ENCODE data around the gene CERS5. TPM values are rescaled to one million over a fixed set of nuclear protein-coding genes. Genes with fewer than 3 reads are reported as not detected.

Gene CERS5
- polyA plus RNA-seq, 1 of the 3 experiments (the other 2 are of a cell fraction) = 56.9 TPM

DNA sequence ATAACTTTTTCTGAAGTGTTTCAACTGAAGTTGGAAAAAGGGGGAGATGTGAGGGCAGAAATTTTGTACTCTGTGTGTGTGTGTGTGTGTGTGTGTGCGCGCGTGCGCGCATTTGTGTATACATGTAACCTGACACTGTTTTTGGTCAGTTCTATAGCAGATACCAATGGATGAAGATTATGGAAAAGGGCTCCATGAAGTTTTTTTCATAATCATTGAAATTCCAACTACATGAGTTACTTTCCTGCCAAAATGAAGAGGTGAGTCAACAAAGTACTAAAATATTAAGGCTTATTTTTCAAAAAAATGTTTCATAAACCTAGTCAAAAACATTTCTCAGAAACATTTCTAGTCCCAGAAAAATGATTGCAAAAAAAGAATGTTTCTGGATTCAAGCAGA lies 25.7 kb upstream of the CERS5 start:
- H3K9me2 ChIP-seq = no peaks in the 10 kb centered on the region
- H2AFZ ChIP-seq (ENCODE audit: low read depth) = no peak overlapping the region
- H3K9ac ChIP-seq = peak overlapping the region; percentile 28; the same call in 1 of the 2 replicates
- no peaks in the 10 kb centered on the region for H4K20me1 ChIP-seq (ENCODE audit: insufficient read depth)
- H3K4me3 ChIP-seq (ENCODE audit: low read depth in 2 of 2, low read length in 1 of 2) = no peak overlapping the region
- H3K4me2 ChIP-seq = peak overlapping the region; percentile 16; the same call in 1 of the 2 replicates
- H3K36me3 ChIP-seq (replicated peaks in 1 of 2; ENCODE audit: control insufficient read depth in 1 of 2, insufficient read depth in 2 of 2, low read length in 1 of 2) = peaks cover 36 to 63% of the 10 kb centered on the region in 2 experiments
- peak overlapping the region; percentile 44 to 83; a peak in 3 of 4 replicates for H3K27ac ChIP-seq (ENCODE audit: low read depth in 2 of 2, low read length in 1 of 2)
- no peaks in the 10 kb centered on the region for H3K27me3 ChIP-seq (ENCODE audit: insufficient read depth)
- DNase-seq = no peak
- H3K4me1 ChIP-seq (ENCODE audit: control insufficient read depth in 1 of 2, insufficient read depth in 2 of 2, low read depth in 1 of 2, low read length in 1 of 2) = peaks cover 0 to 49% of the 10 kb centered on the region in 2 experiments; a peak in 2 of 4 replicates
- H3F3A ChIP-seq (replicated peaks; ENCODE audit: insufficient read depth) = peaks cover 65% of the 10 kb centered on the region
- peaks cover 59% of the 10 kb centered on the region for H3K79me2 ChIP-seq (ENCODE audit: insufficient read depth)
- ChIA-PET POLR2A (no interaction called here), CTCF (no interaction called here)
- H3K9me3 ChIP-seq = no peaks in the 10 kb centered on the region
- 67% methylated on average over 5 of the region's 5 CpGs for WGBS (ENCODE audit: low lambda C conversion rate)
- TF ChIP-seq EP300 (IDR thresholded peaks at IDR 0.05; ENCODE audit: borderline replicate concordance in 1 of 2, low read depth in 1 of 2, low read length in 1 of 2) = peak in 1 of 2 experiments; percentile 61; a peak in 1 of 4 replicates
- TF ChIP-seq RCOR1 (IDR thresholded peaks at IDR 0.05; ENCODE audit: low read length) = no peak
- TF ChIP-seq JUND (IDR thresholded peaks at IDR 0.05) = peak; percentile 66
- no peak for TF ChIP-seq EZH2phosphoT487 (IDR thresholded peaks at IDR 0.05; ENCODE audit: borderline replicate concordance, low read depth)
- no peak for TF ChIP-seq TAF1 (IDR thresholded peaks at IDR 0.05; ENCODE audit: borderline replicate concordance, low read depth, low read length)
- TF ChIP-seq TCF12 (IDR thresholded peaks at IDR 0.05) = peak; percentile 57; the same call in 1 of the 2 replicates
- no peak for TF ChIP-seq NFIC (IDR thresholded peaks at IDR 0.05; ENCODE audit: borderline replicate concordance)
- TF ChIP-seq, protein P1, sequence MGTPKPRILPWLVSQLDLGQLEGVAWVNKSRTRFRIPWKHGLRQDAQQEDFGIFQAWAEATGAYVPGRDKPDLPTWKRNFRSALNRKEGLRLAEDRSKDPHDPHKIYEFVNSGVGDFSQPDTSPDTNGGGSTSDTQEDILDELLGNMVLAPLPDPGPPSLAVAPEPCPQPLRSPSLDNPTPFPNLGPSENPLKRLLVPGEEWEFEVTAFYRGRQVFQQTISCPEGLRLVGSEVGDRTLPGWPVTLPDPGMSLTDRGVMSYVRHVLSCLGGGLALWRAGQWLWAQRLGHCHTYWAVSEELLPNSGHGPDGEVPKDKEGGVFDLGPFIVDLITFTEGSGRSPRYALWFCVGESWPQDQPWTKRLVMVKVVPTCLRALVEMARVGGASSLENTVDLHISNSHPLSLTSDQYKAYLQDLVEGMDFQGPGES (IDR thresholded peaks at IDR 0.05; ENCODE audit: low read depth, low read length) = no peak
- TF ChIP-seq SIN3A (IDR thresholded peaks at IDR 0.05; ENCODE audit: borderline replicate concordance, low read depth, low read length) = no peak
- TF ChIP-seq, protein P2, sequence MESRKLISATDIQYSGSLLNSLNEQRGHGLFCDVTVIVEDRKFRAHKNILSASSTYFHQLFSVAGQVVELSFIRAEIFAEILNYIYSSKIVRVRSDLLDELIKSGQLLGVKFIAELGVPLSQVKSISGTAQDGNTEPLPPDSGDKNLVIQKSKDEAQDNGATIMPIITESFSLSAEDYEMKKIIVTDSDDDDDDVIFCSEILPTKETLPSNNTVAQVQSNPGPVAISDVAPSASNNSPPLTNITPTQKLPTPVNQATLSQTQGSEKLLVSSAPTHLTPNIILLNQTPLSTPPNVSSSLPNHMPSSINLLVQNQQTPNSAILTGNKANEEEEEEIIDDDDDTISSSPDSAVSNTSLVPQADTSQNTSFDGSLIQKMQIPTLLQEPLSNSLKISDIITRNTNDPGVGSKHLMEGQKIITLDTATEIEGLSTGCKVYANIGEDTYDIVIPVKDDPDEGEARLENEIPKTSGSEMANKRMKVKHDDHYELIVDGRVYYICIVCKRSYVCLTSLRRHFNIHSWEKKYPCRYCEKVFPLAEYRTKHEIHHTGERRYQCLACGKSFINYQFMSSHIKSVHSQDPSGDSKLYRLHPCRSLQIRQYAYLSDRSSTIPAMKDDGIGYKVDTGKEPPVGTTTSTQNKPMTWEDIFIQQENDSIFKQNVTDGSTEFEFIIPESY (IDR thresholded peaks at IDR 0.05; ENCODE audit: borderline replicate concordance, low read depth) = peak; percentile 52; the same call in 1 of the 2 replicates
- no peak for TF ChIP-seq CHD2 (IDR thresholded peaks at IDR 0.05; ENCODE audit: low read length, partially characterized antibody)
- no peak for TF ChIP-seq GATA2 (CRISPR knock-in tag; IDR thresholded peaks at IDR 0.05)
- no peak for TF ChIP-seq RFX5 (IDR thresholded peaks at IDR 0.05; ENCODE audit: low read length)
- TF ChIP-seq, protein P3, sequence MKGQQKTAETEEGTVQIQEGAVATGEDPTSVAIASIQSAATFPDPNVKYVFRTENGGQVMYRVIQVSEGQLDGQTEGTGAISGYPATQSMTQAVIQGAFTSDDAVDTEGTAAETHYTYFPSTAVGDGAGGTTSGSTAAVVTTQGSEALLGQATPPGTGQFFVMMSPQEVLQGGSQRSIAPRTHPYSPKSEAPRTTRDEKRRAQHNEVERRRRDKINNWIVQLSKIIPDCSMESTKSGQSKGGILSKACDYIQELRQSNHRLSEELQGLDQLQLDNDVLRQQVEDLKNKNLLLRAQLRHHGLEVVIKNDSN (IDR thresholded peaks at IDR 0.05; ENCODE audit: borderline replicate concordance, low read depth) = no peak
- no peak for TF ChIP-seq YY1 (IDR thresholded peaks at IDR 0.05; ENCODE audit: low read depth)
- no peak for TF ChIP-seq GABPA (IDR thresholded peaks at IDR 0.05; ENCODE audit: low read depth)
- peak; percentile 50; the same call in 1 of the 2 replicates for TF ChIP-seq TEAD4 (IDR thresholded peaks at IDR 0.05; ENCODE audit: borderline replicate concordance, insufficient read depth)
- TF ChIP-seq, protein P4, sequence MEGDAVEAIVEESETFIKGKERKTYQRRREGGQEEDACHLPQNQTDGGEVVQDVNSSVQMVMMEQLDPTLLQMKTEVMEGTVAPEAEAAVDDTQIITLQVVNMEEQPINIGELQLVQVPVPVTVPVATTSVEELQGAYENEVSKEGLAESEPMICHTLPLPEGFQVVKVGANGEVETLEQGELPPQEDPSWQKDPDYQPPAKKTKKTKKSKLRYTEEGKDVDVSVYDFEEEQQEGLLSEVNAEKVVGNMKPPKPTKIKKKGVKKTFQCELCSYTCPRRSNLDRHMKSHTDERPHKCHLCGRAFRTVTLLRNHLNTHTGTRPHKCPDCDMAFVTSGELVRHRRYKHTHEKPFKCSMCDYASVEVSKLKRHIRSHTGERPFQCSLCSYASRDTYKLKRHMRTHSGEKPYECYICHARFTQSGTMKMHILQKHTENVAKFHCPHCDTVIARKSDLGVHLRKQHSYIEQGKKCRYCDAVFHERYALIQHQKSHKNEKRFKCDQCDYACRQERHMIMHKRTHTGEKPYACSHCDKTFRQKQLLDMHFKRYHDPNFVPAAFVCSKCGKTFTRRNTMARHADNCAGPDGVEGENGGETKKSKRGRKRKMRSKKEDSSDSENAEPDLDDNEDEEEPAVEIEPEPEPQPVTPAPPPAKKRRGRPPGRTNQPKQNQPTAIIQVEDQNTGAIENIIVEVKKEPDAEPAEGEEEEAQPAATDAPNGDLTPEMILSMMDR (IDR thresholded peaks at IDR 0.05) = no peak
- TF ChIP-seq POLR2AphosphoS5 (IDR thresholded peaks at IDR 0.05; ENCODE audit: low read depth, low read length) = no peak
- TF ChIP-seq, protein P5, sequence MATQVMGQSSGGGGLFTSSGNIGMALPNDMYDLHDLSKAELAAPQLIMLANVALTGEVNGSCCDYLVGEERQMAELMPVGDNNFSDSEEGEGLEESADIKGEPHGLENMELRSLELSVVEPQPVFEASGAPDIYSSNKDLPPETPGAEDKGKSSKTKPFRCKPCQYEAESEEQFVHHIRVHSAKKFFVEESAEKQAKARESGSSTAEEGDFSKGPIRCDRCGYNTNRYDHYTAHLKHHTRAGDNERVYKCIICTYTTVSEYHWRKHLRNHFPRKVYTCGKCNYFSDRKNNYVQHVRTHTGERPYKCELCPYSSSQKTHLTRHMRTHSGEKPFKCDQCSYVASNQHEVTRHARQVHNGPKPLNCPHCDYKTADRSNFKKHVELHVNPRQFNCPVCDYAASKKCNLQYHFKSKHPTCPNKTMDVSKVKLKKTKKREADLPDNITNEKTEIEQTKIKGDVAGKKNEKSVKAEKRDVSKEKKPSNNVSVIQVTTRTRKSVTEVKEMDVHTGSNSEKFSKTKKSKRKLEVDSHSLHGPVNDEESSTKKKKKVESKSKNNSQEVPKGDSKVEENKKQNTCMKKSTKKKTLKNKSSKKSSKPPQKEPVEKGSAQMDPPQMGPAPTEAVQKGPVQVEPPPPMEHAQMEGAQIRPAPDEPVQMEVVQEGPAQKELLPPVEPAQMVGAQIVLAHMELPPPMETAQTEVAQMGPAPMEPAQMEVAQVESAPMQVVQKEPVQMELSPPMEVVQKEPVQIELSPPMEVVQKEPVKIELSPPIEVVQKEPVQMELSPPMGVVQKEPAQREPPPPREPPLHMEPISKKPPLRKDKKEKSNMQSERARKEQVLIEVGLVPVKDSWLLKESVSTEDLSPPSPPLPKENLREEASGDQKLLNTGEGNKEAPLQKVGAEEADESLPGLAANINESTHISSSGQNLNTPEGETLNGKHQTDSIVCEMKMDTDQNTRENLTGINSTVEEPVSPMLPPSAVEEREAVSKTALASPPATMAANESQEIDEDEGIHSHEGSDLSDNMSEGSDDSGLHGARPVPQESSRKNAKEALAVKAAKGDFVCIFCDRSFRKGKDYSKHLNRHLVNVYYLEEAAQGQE (IDR thresholded peaks at IDR 0.05; ENCODE audit: low read depth, low read length) = no peak
- TF ChIP-seq, protein P6, sequence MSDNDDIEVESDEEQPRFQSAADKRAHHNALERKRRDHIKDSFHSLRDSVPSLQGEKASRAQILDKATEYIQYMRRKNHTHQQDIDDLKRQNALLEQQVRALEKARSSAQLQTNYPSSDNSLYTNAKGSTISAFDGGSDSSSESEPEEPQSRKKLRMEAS (IDR thresholded peaks at IDR 0.05; ENCODE audit: low read depth) = no peak
- TF ChIP-seq MXI1 (IDR thresholded peaks at IDR 0.05; ENCODE audit: low read depth, low read length) = no peak
- TF ChIP-seq MEF2A (IDR thresholded peaks at IDR 0.05; ENCODE audit: borderline replicate concordance, low read depth) = no peak
- peak; percentile 69; the same call in 1 of the 2 replicates for TF ChIP-seq FOSL2 (IDR thresholded peaks at IDR 0.05; ENCODE audit: borderline replicate concordance, low read depth)
- no peak for TF ChIP-seq SMC3 (IDR thresholded peaks at IDR 0.05; ENCODE audit: low read depth, low read length)
